ENCODE results near the gene OSBPL10.

The OSBPL10 gene

GRCh38 chr3:31614162-31614921 lies 366.7 kb downstream of the OSBPL10 start:
- H3K4me3 ChIP-seq (ENCODE audit: low read depth, low read length) = no peak overlapping the region
- no peak overlapping the region for H3K27ac ChIP-seq (ENCODE audit: low read depth, low read length)
- no peaks in the 10 kb centered on the region for H3K9me3 ChIP-seq (ENCODE audit: control insufficient read depth, insufficient read depth, low read length)
- peaks cover 14% of the 10 kb centered on the region for H3K36me3 ChIP-seq (ENCODE audit: control insufficient read depth, insufficient read depth, low read length)
- H3K27me3 ChIP-seq (ENCODE audit: control insufficient read depth, insufficient read depth, low read length) = no peaks in the 10 kb centered on the region
- H3K9ac ChIP-seq (ENCODE audit: low read depth, low read length) = no peak overlapping the region
- H3K4me1 ChIP-seq (ENCODE audit: control insufficient read depth, insufficient read depth, low read length) = peaks cover 23% of the 10 kb centered on the region

GRCh38 chr3:31613654-31614053 lies 367.4 kb downstream of the OSBPL10 start:
- H3K9ac ChIP-seq (ENCODE audit: low read depth, low read length) = no peak overlapping the region
- H3K4me3 ChIP-seq (ENCODE audit: low read depth, low read length) = no peak overlapping the region
- peaks cover 23% of the 10 kb centered on the region for H3K4me1 ChIP-seq (ENCODE audit: control insufficient read depth, insufficient read depth, low read length)
- no peaks in the 10 kb centered on the region for H3K9me3 ChIP-seq (ENCODE audit: control insufficient read depth, insufficient read depth, low read length)
- no peak overlapping the region for H3K27ac ChIP-seq (ENCODE audit: low read depth, low read length)
- H3K36me3 ChIP-seq (ENCODE audit: control insufficient read depth, insufficient read depth, low read length) = peaks cover 7% of the 10 kb centered on the region
- no peaks in the 10 kb centered on the region for H3K27me3 ChIP-seq (ENCODE audit: control insufficient read depth, insufficient read depth, low read length)

DNA sequence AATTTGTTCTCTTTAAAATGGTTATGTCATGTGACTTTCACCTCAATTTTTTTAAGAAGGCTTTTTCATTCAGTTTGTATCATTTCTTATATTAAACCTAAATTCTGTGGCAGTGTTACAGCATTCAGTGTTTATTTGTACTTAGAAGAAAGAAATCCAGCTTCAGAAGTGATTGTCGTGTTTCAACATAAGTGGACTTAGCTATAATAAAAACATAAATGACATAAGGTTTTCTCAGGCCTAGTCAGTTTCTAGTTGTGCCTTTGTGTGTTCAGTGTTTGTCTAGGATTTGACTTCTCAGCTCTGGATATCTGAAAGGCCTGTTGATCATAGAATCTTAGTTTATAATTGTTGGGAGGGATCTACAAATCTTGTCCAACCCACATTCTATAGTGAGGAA lies 367.9 kb downstream of the OSBPL10 start:
- Histone ChIP-seq H3K36me3 (ENCODE audit: control insufficient read depth, insufficient read depth, low read length) (peaks cover 5% of the 10 kb centered on the region; the same call in 1 of the 2 replicates), H3K4me3 (ENCODE audit: low read depth, low read length) (no peak overlapping the region), H3K27ac (ENCODE audit: low read depth, low read length) (no peak overlapping the region), H3K4me1 (ENCODE audit: control insufficient read depth, insufficient read depth, low read length) (peaks cover 23% of the 10 kb centered on the region), H3K9ac (ENCODE audit: low read depth, low read length) (no peak overlapping the region), H3K9me3 (ENCODE audit: control insufficient read depth, insufficient read depth, low read length) (no peaks in the 10 kb centered on the region), H3K27me3 (ENCODE audit: control insufficient read depth, insufficient read depth, low read length) (no peaks in the 10 kb centered on the region)

Measured in HUES48 (cell line).